WERI-Rb-1 (cell line): ENCODE data around the gene BAD.

Source experiments
- DNase-seq: peaks from one replicate; pipeline ENCODE4 v3.0.0-alpha.2; 2020
- H3K27ac ChIP-seq: fragments of 250-450 bp; sonication (Bioruptor Pico); 2 replicates; pipeline ENCODE4 v1.5.1; 2020; ENCODE audit warnings: mild to moderate bottlenecking, moderate library complexity
- H3K27me3 ChIP-seq: fragments of 250-450 bp; sonication (Bioruptor Pico); 2 replicates; pipeline ENCODE4 v1.5.1; 2021; ENCODE audit warnings: mild to moderate bottlenecking, low read depth, moderate library complexity; ENCODE audit not compliant: insufficient read depth, severe bottlenecking
- H3K36me3 ChIP-seq: fragments of 250-450 bp; sonication (Bioruptor Pico); 2 replicates; pipeline ENCODE4 v1.5.1; 2020; ENCODE audit warnings: mild to moderate bottlenecking, moderate library complexity
- H3K4me3 ChIP-seq: 2 replicates; pipeline ENCODE4 v1.5.1; 2011; ENCODE audit warnings: low read depth, mild to moderate bottlenecking, control low read depth, low read length
- H3K9me3 ChIP-seq: fragments of 250-450 bp; sonication (Bioruptor Pico); 2 replicates; pipeline ENCODE4 v1.5.1; 2021; ENCODE audit warnings: mild to moderate bottlenecking, moderate library complexity; ENCODE audit not compliant: severe bottlenecking
- CTCF ChIP-seq: IDR thresholded peaks from 2 replicates; pipeline ENCODE4 v1.5.1; 2011; ENCODE audit warnings: low read depth, mild to moderate bottlenecking, control low read depth, inconsistent platforms, low read length

The BAD gene

GRCh38 chr11:64283092-64283491 is 1.4 kb downstream of the BAD start:
- no peak for TF ChIP-seq CTCF
- no peak overlapping the region for H3K4me3 ChIP-seq

GRCh38 chr11:64281957-64282770 is 2.3 kb downstream of the BAD start:
- Histone ChIP-seq H3K27me3 (no peaks in the 10 kb centered on the region), H3K27ac (no peak overlapping the region), H3K36me3 (peaks cover 47% of the 10 kb centered on the region), H3K9me3 (no peaks in the 10 kb centered on the region), H3K4me3 (no peak overlapping the region)
- no peak for DNase-seq
- TF ChIP-seq CTCF: no peak

More at GRCh38 chr11:64283092-64283491, 1.4 kb downstream of the BAD start:
- Histone ChIP-seq H3K36me3 (peaks cover 39% of the 10 kb centered on the region), H3K27me3 (no peaks in the 10 kb centered on the region), H3K27ac (peak overlapping the region; percentile 56; the same call in 1 of the 2 replicates), H3K9me3 (no peaks in the 10 kb centered on the region)
- DNase-seq: no peak

DNA sequence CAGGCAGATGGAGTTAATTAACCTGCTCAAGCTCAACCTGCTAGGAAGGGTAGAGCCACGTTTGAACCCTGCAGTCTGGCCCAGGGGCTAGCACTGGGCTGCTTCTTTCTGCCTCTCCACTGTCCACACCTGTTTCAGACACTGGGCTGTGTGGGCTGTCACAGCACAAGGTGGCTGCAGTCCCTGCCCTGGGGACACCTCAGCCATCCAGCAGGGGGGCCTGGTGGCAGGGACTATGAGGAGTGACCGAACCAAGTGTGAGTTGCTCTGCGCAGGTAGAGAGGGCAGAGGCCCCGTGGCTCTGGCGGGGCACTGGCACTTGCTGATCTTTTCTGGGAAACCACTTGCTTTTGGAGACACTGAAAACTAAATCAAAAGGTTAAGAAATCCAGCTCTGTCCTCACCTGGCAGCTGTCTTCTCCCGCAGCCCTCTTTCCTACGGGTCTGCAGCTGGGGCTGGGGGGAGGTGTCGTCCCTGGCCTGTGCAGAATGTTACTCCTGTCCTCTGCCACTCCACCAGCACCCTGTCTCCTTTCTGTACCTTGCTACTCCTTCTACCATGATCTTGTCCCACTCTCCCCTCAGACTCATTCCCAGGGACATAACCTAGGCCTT is 5.8 kb downstream of the BAD start:
- no peak for TF ChIP-seq CTCF
- no peak for DNase-seq
- no peaks in the 10 kb centered on the region for H3K9me3 ChIP-seq
- peaks cover 56% of the 10 kb centered on the region for H3K36me3 ChIP-seq
- no peak overlapping the region for H3K4me3 ChIP-seq
- H3K27ac ChIP-seq: no peak overlapping the region
- H3K27me3 ChIP-seq: no peaks in the 10 kb centered on the region

GRCh38 chr11:64276653-64277431 is 7.6 kb downstream of the BAD start:
- no peak overlapping the region for H3K4me3 ChIP-seq
- H3K27ac ChIP-seq: no peak overlapping the region
- H3K27me3 ChIP-seq: no peaks in the 10 kb centered on the region
- no peak for DNase-seq
- peaks cover 42% of the 10 kb centered on the region for H3K36me3 ChIP-seq
- no peak for TF ChIP-seq CTCF
- H3K9me3 ChIP-seq: no peaks in the 10 kb centered on the region

- peak overlapping the region; percentile 30 for H3K27ac ChIP-seq
- no peak for TF ChIP-seq CTCF
- H3K36me3 ChIP-seq: peaks cover 32% of the 10 kb centered on the region
- no peaks in the 10 kb centered on the region for H3K9me3 ChIP-seq
- no peaks in the 10 kb centered on the region for H3K27me3 ChIP-seq
- H3K4me3 ChIP-seq: no peak overlapping the region
- DNase-seq: no peak
These were observed 8.6 kb downstream of the BAD start for GRCh38 chr11:64275841-64276240.
